A673 (cell line): ENCODE results near the gene ACSF2. TPM values are rescaled to one million over a fixed set of nuclear protein-coding genes. Genes with fewer than 3 reads are reported as not detected.
"Not testable (repeated sequence)": the region's sequence is repeated elsewhere in the genome, so short reads cannot be mapped to it uniquely, and the experiment has no call there.

Experiments
- BruUV-seq: library from RNA; stranded (reverse); fragments of 400-500 nt; replicated peaks from 2 replicates; lab custom pipeline; 2021; lab: Mats Ljungman, UMichigan
- CTCF ChIA-PET: fragments of 300-600 bp; sonication (Branson Sonifier 250); formaldehyde crosslinking; loops from one replicate; lab custom pipeline; 2022; ENCODE audit warnings: antibody characterized with exemption; lab: Charles Lee
- POLR2A ChIA-PET: fragments of 300-600 bp; sonication (Branson Sonifier 250); formaldehyde crosslinking; loops from one replicate; lab custom pipeline; 2022; ENCODE audit warnings: antibody characterized with exemption; ENCODE audit not compliant: low non-redundant PET; lab: Charles Lee
- DNase-seq: peaks from one replicate; pipeline ENCODE4 v3.0.0-alpha.2; 2015; ENCODE audit warnings: low spot score
- H3K27ac ChIP-seq: fragments of 200-600 bp; sonication (generic); 2 replicates; pipeline ENCODE4 v1.5.1; 2016; ENCODE audit warnings: mixed run types, low read depth, mild to moderate bottlenecking, mixed read lengths, antibody characterized with exemption, low read length; ENCODE audit not compliant: poor library complexity, severe bottlenecking
- H3K27me3 ChIP-seq: fragments of 200-600 bp; sonication (generic); replicated peaks from 2 replicates; pipeline ENCODE4 v1.6.1; 2017; ENCODE audit warnings: mixed run types, low read depth, mild to moderate bottlenecking, mixed read lengths, antibody characterized with exemption, low read length; ENCODE audit not compliant: insufficient read depth, poor library complexity
- H3K36me3 ChIP-seq: fragments of 200-600 bp; sonication (generic); 2 replicates; pipeline ENCODE4 v1.6.1; 2016; ENCODE audit warnings: mixed run types, mild to moderate bottlenecking, mixed read lengths, antibody characterized with exemption, low read length; ENCODE audit not compliant: insufficient read depth, poor library complexity, severe bottlenecking
- H3K4me1 ChIP-seq: fragments of 200-600 bp; sonication (generic); 2 replicates; pipeline ENCODE4 v1.6.1; 2017; ENCODE audit warnings: mixed run types, mild to moderate bottlenecking, mixed read lengths, antibody characterized with exemption, low read length; ENCODE audit not compliant: insufficient read depth, poor library complexity, severe bottlenecking
- H3K4me3 ChIP-seq: fragments of 200-600 bp; sonication (generic); 2 replicates; pipeline ENCODE4 v1.5.1; 2016; ENCODE audit warnings: low read depth, mixed run types, mild to moderate bottlenecking, mixed read lengths, low read length; ENCODE audit not compliant: poor library complexity, severe bottlenecking
- H3K9me3 ChIP-seq: fragments of 200-600 bp; sonication (generic); 2 replicates; pipeline ENCODE4 v1.6.1; 2016; ENCODE audit warnings: mixed run types, low read depth, mild to moderate bottlenecking, mixed read lengths, antibody characterized with exemption, low read length; ENCODE audit not compliant: poor library complexity, severe bottlenecking
- CTCF ChIP-seq: fragments of 300-800, 200-600 bp; sonication (generic); conservative IDR thresholded peaks from 2 replicates; pipeline ENCODE4 v1.5.1; 2017; ENCODE audit warnings: low read depth, mild to moderate bottlenecking, antibody characterized with exemption, low read length, moderate library complexity, mixed read lengths
- EZH2 ChIP-seq: fragments of 200-600 bp; sonication (generic); IDR thresholded peaks from 2 replicates; pipeline ENCODE4 v1.6.1; 2017; ENCODE audit warnings: borderline replicate concordance, low read depth, mild to moderate bottlenecking, mixed read lengths, antibody characterized with exemption, low read length; ENCODE audit not compliant: poor library complexity, severe bottlenecking
- intact Hi-C: fragments of 100-400 bp; cut with micrococcal nuclease; formaldehyde crosslinking; loops from one replicate; pipeline ENCODE4 v1.10.0; 2022; ENCODE audit not compliant: unreplicated experiment
- total RNA-seq: library from RNA; stranded (reverse); gene quantifications from 2 replicates; pipeline ENCODE4 v1.2.3, GENCODE V29; 2021

Gene ACSF2
- total RNA-seq, 1 experiment from 2014 or later, result 4.1 TPM

DNA sequence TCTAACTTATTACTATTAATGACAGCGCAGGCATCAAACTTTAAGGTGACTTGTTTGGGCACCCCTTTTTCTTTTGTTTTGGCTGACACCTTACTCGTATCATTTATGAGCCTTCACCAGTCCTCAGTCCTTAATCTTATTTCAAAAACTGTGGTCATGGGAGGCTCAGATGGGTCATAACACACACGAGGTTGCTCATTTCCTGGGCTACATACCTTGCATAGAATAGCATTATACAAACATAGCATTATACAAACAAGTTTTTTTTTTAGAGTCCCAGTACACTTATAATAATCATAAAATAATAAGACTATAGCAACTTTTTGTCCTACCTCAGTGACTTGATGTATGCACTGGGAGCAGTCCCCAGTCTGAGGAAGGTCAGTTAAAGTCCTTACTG lies 11.2 kb upstream of the ACSF2 start:
- intact Hi-C loops, result no loop called here
- no peak overlapping the region for H3K27ac ChIP-seq
- H3K4me3 ChIP-seq, result no peak overlapping the region
- no peaks in the 10 kb centered on the region for H3K36me3 ChIP-seq
- TF ChIP-seq EZH2 (no peak), CTCF (no peak)
- H3K27me3 ChIP-seq, result no peaks in the 10 kb centered on the region
- H3K9me3 ChIP-seq, result no peaks in the 10 kb centered on the region
- ChIA-PET CTCF (no interaction called here), POLR2A (no interaction called here)
- no peak for DNase-seq
- no TSS peak for BruUV-seq
- H3K4me1 ChIP-seq, result no peaks in the 10 kb centered on the region

DNA sequence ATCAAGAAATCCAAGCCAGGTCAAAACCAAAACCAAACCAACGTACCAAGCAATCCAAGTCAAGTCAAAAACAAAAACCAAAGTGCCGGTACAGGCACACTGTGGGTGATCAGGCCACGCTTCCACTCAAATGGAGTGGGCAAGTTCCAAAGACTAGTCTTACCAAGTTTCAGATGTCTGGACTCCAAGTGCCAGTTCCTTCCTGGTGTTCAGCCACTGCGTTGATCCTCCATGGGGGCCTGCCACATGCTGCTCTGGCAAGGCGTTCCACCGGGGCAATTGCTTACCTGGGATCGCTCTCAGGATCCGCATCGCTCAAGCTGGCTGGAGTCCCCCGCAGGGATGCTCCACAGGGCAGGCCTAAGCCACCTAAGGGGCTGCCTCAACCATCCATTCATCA lies 6.4 kb upstream of the ACSF2 start:
- POLR2A ChIA-PET, H3K36me3 ChIP-seq, BruUV-seq, intact Hi-C loops, H3K4me3 ChIP-seq, H3K9me3 ChIP-seq, H3K27ac ChIP-seq, DNase-seq, H3K27me3 ChIP-seq, CTCF ChIA-PET: not testable (repeated sequence)
- H3K4me1 ChIP-seq, result peaks cover 27% of the 10 kb centered on the region

- ChIA-PET POLR2A (interaction anchor here (0.6 to 0.7 kb wide), 2 partner anchors 22 to 23 kb away, joined by 4 to 7 read pairs; partner anchors contain the start of gene LRRC59), CTCF (interaction anchor here (2.5 kb wide), 1 partner anchor 23 kb away, joined by 6 read pairs; the partner anchor contains the start of gene LRRC59)
- Histone ChIP-seq H3K4me3 (no peak overlapping the region), H3K4me1 (peaks cover 37% of the 10 kb centered on the region), H3K9me3 (no peaks in the 10 kb centered on the region), H3K27ac (peak overlapping the region; percentile 70), H3K36me3 (no peaks in the 10 kb centered on the region), H3K27me3 (no peaks in the 10 kb centered on the region)
- no TSS peak for BruUV-seq
- intact Hi-C loops, result no loop called here
- no peak for TF ChIP-seq CTCF
- no peak for DNase-seq
Measured at GRCh38 chr17:50420419-50421112, 5.5 kb upstream of the ACSF2 start.
